ENCODE data around the gene DYNC2I2. TPM values are rescaled to one million over a fixed set of nuclear protein-coding genes. Genes with fewer than 3 reads are reported as not detected.

DYNC2I2 gene
- total and polyA plus RNA-seq, 4 donors: 32.5 to 84.8 (median 66.0) TPM

DNA sequence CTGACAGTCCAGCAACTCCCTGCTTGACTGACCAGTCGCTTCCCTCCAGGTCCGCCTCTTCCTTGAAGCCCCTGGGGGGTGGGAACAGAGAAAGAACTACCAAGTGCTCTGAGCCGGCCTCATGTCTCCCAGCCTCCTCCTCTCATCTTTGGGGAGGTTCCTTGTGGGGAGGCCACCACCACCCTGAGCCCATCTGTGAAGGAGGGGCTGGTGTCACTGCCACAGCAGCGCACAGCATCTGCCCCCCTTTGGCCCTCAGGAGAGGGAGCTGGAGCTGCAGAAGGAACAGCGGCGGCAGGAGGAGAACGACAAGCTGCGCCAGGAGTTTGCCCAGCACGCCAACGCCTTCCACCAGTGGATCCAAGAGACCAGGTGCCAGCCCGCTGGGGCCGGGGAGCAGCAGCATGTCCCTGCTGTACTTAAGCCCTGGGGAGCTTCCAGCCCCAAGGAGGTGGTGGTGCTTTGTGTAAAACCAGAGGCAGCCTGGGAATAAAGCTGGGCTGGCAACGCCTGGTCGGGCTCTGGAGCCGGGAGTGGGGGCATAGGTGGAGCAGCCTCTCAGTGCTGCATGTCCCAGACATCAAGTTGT, 29.4 kb downstream of the DYNC2I2 start:
- Histone ChIP-seq H3K4me3 (no peak overlapping the region), H3K27me3 (ENCODE audit: control insufficient read depth in 3 of 3, insufficient read depth in 3 of 3, low read length in 2 of 3) (no peaks in the 10 kb centered on the region), H3K9me3 (ENCODE audit: control insufficient read depth in 4 of 4, insufficient read depth in 3 of 4, low read length in 3 of 4) (peaks cover 0 to 3% (median 0%) of the 10 kb centered on the region in 4 donors), H3K27ac (ENCODE audit: low read depth in 1 of 2, low read length in 1 of 2) (no peak overlapping the region), H3K9ac (ENCODE audit: insufficient read depth in 1 of 2, low read length in 2 of 2) (no peak overlapping the region), H3K36me3 (ENCODE audit: control insufficient read depth in 4 of 4, insufficient read depth in 4 of 4, low read length in 4 of 4) (peaks cover 15 to 78% (median 53%) of the 10 kb centered on the region in 4 donors), H3K4me1 (ENCODE audit: control insufficient read depth in 5 of 5, insufficient read depth in 5 of 5, low read length in 5 of 5) (no peaks in the 10 kb centered on the region)
- DNase-seq: no peak
- TF ChIP-seq, protein P1, sequence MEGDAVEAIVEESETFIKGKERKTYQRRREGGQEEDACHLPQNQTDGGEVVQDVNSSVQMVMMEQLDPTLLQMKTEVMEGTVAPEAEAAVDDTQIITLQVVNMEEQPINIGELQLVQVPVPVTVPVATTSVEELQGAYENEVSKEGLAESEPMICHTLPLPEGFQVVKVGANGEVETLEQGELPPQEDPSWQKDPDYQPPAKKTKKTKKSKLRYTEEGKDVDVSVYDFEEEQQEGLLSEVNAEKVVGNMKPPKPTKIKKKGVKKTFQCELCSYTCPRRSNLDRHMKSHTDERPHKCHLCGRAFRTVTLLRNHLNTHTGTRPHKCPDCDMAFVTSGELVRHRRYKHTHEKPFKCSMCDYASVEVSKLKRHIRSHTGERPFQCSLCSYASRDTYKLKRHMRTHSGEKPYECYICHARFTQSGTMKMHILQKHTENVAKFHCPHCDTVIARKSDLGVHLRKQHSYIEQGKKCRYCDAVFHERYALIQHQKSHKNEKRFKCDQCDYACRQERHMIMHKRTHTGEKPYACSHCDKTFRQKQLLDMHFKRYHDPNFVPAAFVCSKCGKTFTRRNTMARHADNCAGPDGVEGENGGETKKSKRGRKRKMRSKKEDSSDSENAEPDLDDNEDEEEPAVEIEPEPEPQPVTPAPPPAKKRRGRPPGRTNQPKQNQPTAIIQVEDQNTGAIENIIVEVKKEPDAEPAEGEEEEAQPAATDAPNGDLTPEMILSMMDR (IDR thresholded peaks at IDR 0.05; ENCODE audit: control extremely low read depth, extremely low read depth): no peak
- ATAC-seq (ENCODE audit: insufficient read depth, low FRiP score): no peak
- 93 to 97% methylated on average over 15 of the region's 15 CpGs for WGBS, 2 donors

DNA sequence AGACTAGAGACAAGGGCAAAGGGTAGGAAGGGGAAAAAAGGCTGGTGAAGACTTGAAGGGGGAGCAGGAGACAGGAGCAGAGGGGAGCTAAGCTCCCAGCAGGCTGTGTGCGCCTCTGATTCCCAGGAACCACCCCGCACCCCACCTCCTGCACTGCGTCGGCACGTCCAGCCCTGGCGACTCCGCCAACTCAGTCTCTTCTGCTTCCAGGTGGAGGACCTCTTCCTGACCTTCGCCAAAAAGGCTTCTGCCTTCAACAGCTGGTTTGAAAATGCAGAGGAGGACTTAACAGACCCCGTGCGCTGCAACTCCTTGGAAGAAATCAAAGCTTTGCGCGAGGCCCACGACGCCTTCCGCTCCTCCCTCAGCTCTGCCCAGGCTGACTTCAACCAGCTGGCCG, 30.5 kb downstream of the DYNC2I2 start:
- H3K36me3 ChIP-seq (ENCODE audit: control insufficient read depth in 4 of 4, insufficient read depth in 4 of 4, low read length in 4 of 4): peaks cover 18 to 78% (median 50%) of the 10 kb centered on the region in 4 donors
- ATAC-seq (ENCODE audit: insufficient read depth, low FRiP score): no peak
- TF ChIP-seq, protein P1 (IDR thresholded peaks at IDR 0.05; ENCODE audit: control extremely low read depth, extremely low read depth): no peak
- H3K9ac ChIP-seq (ENCODE audit: insufficient read depth in 1 of 2, low read length in 2 of 2): no peak overlapping the region
- H3K27ac ChIP-seq (ENCODE audit: low read depth in 1 of 2, low read length in 1 of 2): no peak overlapping the region
- no peak for DNase-seq
- no peaks in the 10 kb centered on the region for H3K27me3 ChIP-seq (ENCODE audit: control insufficient read depth in 3 of 3, insufficient read depth in 3 of 3, low read length in 2 of 3)
- no peaks in the 10 kb centered on the region for H3K4me1 ChIP-seq (ENCODE audit: control insufficient read depth in 5 of 5, insufficient read depth in 5 of 5, low read length in 5 of 5)
- H3K9me3 ChIP-seq (ENCODE audit: control insufficient read depth in 4 of 4, insufficient read depth in 3 of 4, low read length in 3 of 4): peaks cover 0 to 3% (median 0%) of the 10 kb centered on the region in 4 donors
- no peak overlapping the region for H3K4me3 ChIP-seq
- 90 to 95% methylated on average over 16 of the region's 16 CpGs for WGBS, 2 donors

DNA sequence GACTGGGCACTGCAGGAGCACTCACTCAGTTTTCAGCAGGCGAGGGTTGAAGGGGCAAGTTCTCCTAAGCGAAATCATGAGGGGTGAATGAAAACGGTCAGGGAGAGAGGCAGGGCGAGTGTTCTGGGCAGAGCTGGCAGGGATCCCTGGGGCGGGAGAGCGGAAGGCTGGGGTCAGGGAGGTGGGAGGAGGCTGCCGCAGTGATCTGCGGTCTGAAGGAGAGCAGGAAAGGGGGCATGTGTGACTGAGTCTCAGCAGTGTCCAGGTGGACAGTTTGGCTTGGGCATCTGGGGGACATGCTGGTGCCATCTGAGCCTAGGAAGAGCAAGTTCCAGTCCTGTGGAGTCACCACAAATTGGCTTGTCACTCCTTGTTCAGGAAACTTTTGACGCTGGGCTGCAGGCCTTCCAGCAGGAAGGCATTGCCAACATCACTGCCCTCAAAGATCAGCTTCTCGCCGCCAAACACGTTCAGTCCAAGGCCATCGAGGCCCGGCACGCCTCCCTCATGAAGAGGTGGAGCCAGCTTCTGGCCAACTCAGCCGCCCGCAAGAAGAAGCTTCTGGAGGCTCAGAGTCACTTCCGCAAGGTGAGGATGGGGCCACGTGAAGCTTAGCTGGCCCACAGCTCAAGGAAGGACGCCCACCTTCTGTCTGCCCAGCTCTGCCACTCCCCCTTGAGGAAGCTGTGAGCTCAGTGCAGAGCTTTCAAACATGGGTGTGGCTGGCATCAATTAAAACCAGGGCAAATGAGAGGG, 31.1 kb downstream of the DYNC2I2 start:
- Histone ChIP-seq H3K4me3 (no peak overlapping the region), H3K27ac (ENCODE audit: low read depth in 1 of 2, low read length in 1 of 2) (no peak overlapping the region), H3K4me1 (ENCODE audit: control insufficient read depth in 5 of 5, insufficient read depth in 5 of 5, low read length in 5 of 5) (no peaks in the 10 kb centered on the region), H3K9me3 (ENCODE audit: control insufficient read depth in 4 of 4, insufficient read depth in 3 of 4, low read length in 3 of 4) (peaks cover 0 to 3% (median 0%) of the 10 kb centered on the region in 4 donors), H3K27me3 (ENCODE audit: control insufficient read depth in 3 of 3, insufficient read depth in 3 of 3, low read length in 2 of 3) (no peaks in the 10 kb centered on the region), H3K36me3 (ENCODE audit: control insufficient read depth in 4 of 4, insufficient read depth in 4 of 4, low read length in 4 of 4) (peaks cover 23 to 81% (median 56%) of the 10 kb centered on the region in 4 donors), H3K9ac (ENCODE audit: insufficient read depth in 1 of 2, low read length in 2 of 2) (no peak overlapping the region)
- no peak for DNase-seq
- no peak for ATAC-seq (ENCODE audit: insufficient read depth, low FRiP score)
- TF ChIP-seq, protein P1 (IDR thresholded peaks at IDR 0.05; ENCODE audit: control extremely low read depth, extremely low read depth): no peak
- WGBS, 2 donors: 89 to 92% methylated on average over 20 of the region's 20 CpGs

Data from lung (tissue), 12 donors.